HG03060 (cell line): ENCODE measurements around the gene AP3B2.
"Not testable (repeated sequence)": the region's sequence is repeated elsewhere in the genome, so short reads cannot be mapped to it uniquely, and the experiment has no call there.

ENCODE experiments used
- ATAC-seq: cut with Tn5 transposase; IDR thresholded peaks from one replicate; pipeline ENCODE4 v1.9.1; 2021; ENCODE audit warnings: low read depth, moderate number of reproducible peaks; ENCODE audit not compliant: unreplicated experiment

Gene AP3B2

DNA sequence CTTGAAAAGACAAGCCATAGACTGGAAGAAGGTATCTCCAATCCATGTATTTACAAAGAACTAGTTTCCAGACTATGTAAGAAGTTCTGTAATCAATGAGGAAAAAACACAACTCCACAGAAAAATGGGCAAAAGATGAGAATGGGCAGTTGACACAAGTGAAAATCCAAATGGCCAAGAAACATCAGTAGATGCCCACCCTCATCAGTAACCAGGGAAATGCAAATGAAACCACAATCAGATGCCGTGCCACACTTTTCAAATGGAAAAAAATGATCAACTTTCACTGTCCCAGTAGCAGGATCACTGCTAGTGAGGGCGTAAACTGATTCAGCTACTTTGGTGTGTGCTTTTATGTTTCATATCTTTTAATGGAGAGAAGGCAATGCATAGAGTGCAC is 58.0 kb downstream of the AP3B2 start:
- no peak for ATAC-seq

DNA sequence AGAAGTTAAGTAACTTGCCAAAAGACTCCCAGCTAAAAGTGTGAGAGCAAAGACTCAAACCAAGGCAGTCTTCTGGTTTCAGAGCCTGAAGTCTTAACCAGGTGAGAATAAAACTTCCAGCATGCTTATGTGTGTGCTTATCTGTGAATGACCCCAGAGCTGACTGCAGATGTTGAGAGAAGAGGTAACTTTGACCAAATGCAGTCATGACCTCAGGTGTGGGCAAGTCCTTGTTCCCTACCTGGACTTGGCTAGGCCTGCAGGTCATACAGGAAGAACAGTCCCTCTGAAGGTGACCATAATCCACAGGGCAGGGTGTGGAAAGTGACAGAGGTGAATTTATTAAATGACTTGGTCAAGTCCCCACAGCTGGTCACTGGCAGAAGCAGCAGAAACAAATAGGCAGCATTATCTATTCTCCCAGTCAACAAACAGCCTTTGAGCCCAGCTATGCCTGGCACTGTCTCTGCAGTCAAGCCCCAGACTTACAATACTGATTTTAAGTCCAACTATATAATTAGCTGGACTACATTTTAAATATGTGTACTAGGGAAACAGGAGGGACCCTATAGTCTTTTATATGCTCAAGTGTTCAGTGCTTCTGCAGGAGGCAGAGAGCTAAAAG is 59.5 kb downstream of the AP3B2 start:
- no peak for ATAC-seq

DNA sequence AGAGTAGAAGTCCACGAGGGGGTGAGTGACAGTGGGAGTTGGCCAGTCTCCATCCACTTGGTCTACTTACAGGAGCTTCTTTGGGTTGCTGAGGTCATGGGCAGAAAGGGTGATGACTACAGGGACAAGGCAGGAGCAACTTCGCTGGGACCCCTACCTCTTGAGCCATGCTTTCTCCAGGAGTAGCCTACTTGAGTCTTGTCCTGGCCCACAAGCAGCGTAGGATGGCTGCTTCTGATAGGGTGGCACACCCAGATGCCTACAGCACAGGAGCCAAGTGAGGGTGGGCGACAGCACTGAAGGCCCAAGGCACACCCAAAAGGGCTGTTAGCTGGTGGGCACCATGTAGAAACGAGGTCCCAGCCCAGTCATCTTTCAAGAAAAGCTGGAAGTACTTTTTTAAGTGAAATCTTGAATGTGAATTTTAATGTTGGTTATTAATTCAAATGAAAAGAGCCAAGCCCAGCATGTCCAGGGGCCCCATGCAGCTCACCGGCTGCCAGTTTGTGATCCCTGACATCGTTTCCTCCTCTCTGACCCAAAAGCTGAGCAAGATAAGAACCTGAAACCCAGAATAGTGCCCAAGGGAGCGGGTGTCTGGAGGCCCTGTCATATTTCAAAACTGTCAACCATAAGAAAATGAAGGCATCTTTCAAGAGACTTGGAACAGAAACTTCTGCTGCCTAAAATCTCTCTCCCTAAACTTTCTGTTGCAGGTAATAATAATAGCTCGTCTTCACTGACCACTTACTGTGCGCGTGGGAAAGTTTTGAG is 60.3 kb downstream of the AP3B2 start:
- no peak for ATAC-seq

DNA sequence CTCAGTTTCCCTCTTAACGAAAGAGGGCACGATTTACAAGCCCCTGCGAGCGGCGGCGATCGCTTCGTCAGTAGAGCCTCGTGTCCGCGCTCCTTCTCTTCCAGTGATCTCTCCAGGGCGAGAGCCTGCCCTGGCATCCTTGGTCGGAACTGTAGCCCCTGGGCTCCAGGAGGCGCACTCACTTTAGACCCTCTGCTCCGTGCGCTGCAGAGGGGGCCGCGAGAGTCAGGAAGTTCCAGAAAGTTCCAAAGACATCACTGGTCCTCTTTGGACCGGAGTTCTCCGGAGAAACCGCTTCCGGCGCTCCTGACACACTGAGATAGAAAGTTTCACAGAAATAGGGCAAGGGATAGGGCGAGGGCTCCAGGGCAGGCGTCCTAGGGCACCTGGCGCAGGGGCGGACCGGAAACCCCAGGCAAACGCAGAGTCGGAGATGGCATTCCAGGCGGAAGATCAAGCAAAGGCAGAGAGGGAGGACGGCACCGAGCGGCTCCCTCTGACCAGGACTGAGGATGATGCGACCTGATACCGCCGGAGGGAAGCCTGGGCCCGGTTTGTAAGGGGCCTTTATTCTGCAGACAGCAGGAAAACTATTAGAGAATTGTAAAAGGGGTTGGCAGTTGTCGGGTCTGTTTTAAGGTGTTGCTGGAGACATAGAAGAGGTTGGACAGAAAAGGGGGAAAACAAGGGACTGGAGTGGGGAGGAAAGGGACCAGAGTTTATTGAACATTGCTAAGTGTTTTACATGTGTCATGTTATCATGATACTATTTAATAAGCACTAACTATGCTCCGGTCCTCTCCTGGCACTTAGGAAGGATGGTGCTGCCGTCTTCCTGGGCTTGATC is 61.2 kb downstream of the AP3B2 start:
- no peak for ATAC-seq

DNA sequence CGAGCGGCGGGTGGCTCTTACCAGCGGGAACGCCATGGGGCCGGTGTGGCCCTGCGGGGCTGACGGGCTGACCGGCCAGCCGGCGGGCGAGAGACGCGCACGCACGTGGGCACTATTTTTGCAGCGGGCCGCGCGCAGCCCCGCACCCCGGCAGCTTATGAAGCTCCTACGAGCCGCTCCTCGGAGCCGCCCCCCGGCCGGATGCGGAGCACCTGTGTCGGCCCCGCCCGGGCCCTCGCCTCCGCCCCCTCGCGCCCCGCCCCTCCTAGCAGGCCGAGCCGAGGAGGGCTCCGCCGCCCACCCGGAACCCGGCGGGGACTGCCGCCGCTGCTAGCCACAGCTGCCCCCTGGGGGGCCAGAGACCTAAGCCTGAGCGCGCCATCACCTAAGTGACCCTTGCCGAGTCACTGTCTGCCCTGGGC is 61.8 kb downstream of the AP3B2 start:
- no peak for ATAC-seq

DNA sequence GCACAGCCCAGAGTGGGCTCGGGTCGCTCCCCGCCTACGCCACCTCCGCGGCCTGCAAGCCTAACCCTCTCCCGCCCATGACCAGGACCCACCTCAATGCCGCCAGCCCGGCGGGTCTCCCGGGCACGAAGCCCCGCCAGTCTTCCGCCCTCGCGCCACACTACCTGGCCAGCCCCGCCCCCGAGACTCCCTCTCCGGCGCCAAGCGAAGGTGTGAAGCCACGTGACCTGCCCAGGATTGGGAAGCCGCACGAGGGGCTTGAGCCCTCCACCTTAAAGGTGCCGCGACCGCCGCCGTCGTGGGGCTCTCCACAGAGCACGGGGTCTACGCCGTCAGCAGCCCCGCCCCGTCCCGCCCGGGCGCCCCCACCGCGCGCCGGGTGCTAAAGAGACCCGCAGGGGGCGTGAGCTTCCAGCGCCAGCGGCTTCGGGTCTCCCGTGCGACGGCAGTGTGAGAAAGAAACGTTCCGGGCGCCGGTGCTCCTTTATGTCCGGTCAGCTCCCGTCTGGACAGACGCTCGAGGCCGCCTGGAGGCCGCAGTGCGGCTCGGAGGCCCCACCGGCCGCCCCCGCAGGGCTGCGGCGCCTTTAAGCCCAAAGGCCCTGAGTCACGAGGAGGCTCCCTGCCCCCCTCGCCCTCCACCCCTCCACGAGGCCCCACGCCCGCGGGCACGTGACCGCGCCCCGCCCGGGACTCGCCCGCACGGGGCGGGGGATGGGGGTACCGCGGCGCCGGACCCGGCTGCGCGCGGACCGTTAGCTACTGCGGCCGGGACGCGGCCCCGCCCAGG is 62.4 kb downstream of the AP3B2 start, which contains the start of gene CPEB1:
TSS of gene CPEB1 (minus strand) at position 319 of the 790 bp plus-strand sequence. CDS start 18,904 bp downstream, outside the sequence.
- ATAC-seq, result no peak

DNA sequence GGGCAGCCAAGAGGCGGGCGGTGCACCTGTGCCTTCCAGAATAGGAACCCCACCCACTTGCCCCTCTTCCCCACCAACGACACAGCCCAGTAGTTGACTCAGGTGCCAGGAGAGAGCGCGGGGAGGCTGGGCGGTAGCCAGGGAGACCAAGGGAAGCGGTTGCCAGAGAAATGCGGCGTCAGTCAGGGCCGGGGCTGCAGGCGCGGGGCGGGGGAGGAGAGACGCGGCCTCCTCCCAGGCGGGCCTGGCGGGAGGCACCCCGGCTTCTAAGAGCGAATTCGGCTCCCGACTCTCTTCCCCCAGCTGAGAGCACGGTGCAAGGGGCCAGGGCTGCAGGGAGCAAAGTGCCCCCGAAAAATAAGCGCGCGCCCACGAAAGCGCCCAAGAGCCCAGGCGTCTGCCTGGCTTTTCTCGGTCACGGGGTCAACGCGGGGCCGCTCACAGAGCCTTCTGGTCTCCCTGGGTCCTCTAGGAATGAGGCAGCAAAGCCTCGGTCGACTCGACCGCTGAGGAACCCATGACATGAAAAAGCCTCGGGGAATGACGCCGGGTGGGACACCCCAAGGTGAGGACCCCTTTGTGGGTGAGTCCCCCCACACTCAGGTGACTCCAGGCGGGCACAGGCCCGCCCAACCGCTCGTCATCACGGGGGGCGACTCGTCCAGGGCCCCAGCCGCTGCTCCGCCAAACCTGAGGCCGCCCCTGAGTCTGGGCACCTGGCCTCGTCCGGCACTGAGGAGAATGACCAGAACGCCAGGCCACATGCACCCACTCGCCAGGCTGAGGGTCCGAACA is 63.2 kb downstream of the AP3B2 start:
- no peak for ATAC-seq

DNA sequence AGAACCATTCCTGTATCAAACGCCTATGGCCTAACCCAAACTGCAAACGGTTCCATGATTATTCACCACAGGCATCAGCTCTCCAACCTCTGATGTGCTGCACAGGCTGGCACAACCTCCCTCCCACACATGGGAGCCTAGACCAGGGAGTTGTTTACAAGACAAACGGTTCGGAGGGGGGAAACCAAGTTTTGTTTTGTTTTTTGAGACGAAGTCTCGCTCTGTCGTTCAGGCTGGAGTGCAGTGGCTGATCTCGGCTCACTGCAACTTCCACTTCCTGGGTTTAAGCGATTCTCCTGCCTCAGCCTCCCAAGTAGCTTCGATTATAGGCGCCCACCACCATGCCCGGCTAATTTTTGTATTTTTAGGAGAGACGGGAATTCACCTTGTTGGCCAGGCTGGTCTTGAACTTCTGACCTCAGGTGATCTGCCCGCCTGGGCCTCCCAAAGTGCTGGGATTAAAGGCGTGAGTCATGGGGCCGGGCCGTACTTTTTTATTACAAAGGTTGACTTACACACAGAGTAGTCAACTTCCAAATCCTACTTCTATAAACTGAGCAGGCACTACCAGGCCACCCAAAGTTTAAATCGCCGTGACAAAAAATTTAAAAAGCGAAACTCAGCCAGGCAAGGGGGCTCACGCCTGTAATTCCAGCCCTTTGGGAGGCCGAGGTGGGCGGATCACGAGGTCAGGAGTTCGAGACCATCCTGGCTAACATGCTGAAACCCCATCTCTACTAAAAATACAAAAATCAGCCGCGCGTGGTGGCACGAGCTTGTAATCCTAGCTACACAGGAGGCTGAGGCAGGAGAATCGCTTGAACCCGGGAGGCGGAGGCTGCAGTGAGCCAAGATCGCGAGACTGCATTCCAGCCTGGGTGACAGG is 64.5 kb downstream of the AP3B2 start:
- ATAC-seq, result not testable (repeated sequence)

DNA sequence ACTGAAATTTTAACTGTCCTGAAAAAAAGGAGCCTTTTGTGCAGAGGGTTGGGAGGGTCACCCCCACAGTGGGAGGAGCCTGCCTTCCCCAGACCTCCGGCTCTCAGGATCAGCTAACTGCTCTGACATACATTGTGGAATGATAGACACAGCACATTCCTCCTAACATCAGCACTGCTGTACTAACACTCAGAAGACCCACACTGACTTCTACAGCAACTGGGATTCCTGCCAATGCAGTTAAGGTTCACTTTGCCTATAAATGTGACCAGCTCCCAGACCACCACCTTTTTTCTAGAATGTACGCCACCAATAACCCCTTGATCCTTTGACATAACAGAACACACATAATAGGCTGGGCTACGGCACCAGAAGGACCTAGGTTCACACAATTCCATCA is 65.7 kb downstream of the AP3B2 start:
- no peak for ATAC-seq

DNA sequence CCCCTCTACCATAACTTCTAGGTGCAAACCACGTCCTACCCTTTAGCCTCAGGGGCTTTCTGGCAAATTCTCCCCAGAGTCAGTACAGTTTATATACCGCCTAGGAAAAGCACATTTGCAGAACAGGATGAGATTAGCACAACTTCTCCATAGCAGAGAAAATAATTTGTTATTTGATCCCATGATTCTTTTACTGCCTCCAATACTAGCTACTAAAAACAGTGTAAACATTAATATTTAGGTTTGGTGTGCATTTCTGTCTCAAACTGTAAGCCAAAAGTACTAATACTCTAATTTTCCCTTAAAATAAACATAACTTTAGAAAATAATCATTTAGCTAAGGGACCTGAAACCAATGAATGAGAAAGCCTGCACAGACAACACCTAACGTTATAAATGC is 67.0 kb downstream of the AP3B2 start:
- ATAC-seq, result no peak

DNA sequence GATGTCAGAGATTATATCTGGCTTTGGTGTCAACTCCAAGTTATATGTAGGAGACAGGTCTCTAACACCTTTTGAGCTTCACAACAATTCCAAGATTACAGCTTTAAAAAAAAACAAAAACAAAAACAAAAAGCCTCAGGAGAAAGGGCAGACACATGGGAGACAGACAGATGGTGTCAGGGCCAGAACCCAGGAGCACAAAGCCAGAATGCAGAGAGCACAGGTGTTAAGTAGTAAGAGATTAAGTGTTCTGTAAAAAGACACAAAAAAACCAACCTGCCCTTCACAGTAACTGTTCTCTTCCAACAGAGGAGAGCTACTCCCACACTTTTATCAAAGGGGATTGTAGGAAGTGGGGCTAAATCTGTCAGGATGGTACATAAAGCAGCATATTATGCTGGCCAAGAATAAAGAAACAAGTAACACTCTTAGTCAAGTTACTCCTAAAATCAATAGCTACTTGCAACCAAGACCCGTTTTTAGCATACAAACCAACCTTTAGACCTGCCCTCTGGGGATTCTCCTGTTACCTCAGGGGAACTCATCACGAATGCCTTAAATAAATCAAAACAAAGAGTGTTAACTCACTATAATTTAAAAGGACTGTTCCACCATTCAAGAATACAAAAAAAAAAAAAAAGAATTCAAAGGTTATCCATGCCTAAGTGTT is 68.4 kb downstream of the AP3B2 start:
- no peak for ATAC-seq

DNA sequence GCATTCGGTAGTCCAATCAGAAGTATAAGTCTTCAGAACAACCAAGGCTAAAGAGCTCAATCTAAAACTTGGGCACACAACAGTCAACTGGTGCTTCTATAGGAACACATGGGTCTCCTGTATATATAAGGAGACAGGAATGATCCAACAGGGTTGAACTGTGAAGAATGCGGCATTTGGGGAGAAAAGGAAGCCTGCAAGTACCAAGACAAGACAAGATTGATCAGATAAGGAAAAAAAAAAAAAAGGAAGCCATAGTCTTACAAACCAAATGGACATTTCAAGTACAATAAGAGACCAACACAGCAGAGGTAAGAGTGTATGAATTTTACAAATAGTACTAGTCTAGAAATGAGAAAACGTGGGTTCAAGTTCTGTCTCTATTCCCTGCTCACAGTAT is 69.0 kb downstream of the AP3B2 start:
- no peak for ATAC-seq

DNA sequence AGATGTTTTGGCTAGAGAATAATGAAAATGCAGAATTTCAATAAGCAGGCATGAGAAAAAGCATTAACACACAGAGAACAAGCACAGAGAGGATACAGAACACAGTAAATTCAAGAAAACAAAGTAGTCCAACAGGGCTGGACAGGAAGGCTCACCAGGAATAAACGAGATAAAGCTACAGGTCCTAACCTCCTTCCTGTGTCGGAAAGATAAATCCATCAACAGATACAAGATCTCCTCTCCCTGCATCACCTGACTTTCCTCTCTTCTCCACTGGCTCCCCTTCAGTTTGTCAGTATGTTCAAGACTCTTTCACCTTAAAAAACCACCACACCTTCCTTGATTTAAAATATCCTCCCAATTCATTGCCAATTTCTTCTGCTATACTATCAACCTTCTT is 73.9 kb downstream of the AP3B2 start:
- no peak for ATAC-seq

DNA sequence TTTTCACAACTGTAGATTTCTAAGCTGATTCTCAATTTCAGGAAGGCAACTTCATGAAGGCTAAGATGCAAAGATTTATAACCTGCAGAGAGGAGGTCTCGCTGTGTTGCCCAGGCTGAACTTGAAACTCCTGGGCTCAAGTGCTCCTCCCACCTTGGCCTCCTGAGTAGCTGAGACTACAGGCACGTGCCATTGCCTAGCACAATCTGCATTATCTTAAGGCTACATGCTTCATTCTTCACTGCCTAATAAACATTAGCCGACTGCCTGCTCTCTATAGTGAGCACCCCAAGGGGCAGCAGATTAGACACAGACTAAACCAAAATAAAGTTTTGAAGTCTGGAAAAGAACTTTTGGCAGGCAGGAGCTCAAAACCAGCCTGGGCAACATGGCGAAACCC is 79.6 kb downstream of the AP3B2 start:
- no peak for ATAC-seq

DNA sequence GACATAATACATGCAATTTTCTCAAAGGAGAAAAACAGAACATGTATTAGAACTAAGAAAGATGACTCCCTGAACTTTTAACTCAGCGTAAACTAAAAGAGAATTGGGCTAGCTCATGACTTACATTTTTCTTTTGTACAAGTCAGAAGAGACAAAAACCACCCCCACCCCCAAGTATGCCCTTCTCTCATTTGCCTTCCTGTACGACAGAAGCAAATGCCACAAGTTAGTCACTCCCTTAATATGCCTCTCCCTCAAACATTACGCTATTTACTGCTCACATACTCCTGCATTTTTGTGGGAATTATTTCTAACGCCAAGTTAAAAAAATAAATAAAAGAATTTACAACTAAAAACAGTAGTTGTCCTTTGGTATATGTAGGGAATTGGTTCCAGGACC is 84.5 kb downstream of the AP3B2 start:
- no peak for ATAC-seq

DNA sequence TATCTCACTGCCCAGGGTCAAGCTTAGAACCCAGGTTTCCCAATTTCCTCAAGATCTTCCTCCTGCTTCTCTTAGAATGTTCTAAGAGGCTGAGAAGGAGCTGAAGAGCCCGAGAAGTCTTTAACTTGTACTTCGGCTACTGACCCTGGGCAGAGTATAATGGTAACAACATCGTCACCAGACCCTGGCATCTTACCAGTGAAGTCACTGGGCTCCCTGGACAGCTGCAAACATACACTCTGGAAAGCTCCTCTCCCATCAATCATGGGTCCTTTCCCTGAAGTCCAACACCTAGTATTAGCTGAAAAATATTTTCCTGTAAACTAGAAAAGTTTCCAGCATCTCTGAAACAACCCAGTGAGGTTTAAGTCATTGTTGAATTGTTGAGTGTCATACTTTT is 85.2 kb downstream of the AP3B2 start:
- ATAC-seq, result no peak

DNA sequence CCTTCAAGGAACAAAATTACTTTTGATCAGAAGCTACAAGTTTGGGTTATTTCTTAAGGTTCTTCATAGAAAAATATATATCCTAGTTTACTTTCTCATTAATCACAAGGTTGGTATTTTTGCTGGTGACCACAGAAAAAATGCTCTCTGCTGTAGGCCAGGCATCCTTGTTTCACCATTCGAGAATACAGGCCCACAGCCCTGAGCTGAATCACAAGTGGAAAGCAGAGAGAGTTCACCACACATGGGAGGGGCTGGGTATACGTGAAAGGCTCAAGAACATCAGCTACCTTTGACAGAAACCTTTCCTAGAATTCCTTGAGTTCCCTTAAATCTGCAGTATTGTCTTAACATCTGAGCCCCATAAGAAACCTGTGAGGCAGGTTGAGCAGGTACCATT is 85.7 kb downstream of the AP3B2 start:
- no peak for ATAC-seq

DNA sequence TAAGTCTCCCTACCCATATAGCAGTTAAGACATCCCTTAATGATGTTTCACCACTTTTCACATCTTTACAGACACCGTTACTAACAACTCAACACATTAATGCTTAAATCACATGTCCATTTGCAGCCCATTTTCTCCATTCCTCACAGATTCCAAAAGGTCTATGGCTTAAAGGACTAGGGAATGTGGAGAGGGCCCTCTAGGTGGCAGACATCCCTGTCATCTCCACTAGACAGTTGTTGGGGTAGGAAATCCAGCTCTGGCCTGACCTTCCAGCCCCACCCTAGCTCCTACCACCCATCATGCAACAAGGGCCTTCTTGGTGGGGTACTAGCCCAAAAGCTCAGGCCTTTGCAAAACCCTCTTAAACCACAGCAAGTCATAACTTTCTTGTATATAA is 87.7 kb downstream of the AP3B2 start:
- no peak for ATAC-seq
